NK-92 (cell line): Measurements from ENCODE around the gene PDXDC1.
"Not testable (repeated sequence)": the region's sequence is repeated elsewhere in the genome, so short reads cannot be mapped to it uniquely, and the experiment has no call there.

ENCODE experiments used
- DNase-seq: peaks from one replicate; lab custom pipeline; 2025; ENCODE audit not compliant: unreplicated experiment; lab: John Stamatoyannopoulos, UW

Gene PDXDC1

GRCh38 chr16:14971621-14972228, 3.1 kb upstream of the PDXDC1 start:
- DNase-seq: not testable (repeated sequence)

GRCh38 chr16:14973785-14974322, 972 bp upstream of the PDXDC1 start:
- not testable (repeated sequence) for DNase-seq

- DNase-seq: not testable (repeated sequence)
These were observed 533 bp upstream of the PDXDC1 start for GRCh38 chr16:14974331-14974655.

- DNase-seq: not testable (repeated sequence)
These were observed 780 bp downstream of the PDXDC1 start for GRCh38 chr16:14975418-14976194.

- DNase-seq: not testable (repeated sequence)
These were observed 2.3 kb downstream of the PDXDC1 start for GRCh38 chr16:14976971-14977736.

- not testable (repeated sequence) for DNase-seq
These were observed 3.5 kb downstream of the PDXDC1 start for GRCh38 chr16:14978281-14978680.

- not testable (repeated sequence) for DNase-seq
These were observed 4.1 kb downstream of the PDXDC1 start for GRCh38 chr16:14978908-14979307.

- not testable (repeated sequence) for DNase-seq
These were observed 6.4 kb downstream of the PDXDC1 start for GRCh38 chr16:14981234-14981633.

GRCh38 chr16:14982521-14982920, 7.7 kb downstream of the PDXDC1 start:
- not testable (repeated sequence) for DNase-seq

- not testable (repeated sequence) for DNase-seq
These were observed 13.3 kb downstream of the PDXDC1 start for GRCh38 chr16:14988092-14988491.

- not testable (repeated sequence) for DNase-seq
These were observed 13.9 kb downstream of the PDXDC1 start for GRCh38 chr16:14988661-14989191.

GRCh38 chr16:14989291-14990281, 14.8 kb downstream of the PDXDC1 start:
- not testable (repeated sequence) for DNase-seq

GRCh38 chr16:14993277-14994151, 18.7 kb downstream of the PDXDC1 start:
- DNase-seq: not testable (repeated sequence)

GRCh38 chr16:14996702-14997101, 21.9 kb downstream of the PDXDC1 start:
- DNase-seq: not testable (repeated sequence)

GRCh38 chr16:14998300-14998699, 23.5 kb downstream of the PDXDC1 start:
- DNase-seq: not testable (repeated sequence)

- DNase-seq: not testable (repeated sequence)
These were observed 25.0 kb downstream of the PDXDC1 start for GRCh38 chr16:14999845-15000244.

GRCh38 chr16:15002448-15002847, 27.6 kb downstream of the PDXDC1 start:
- not testable (repeated sequence) for DNase-seq

GRCh38 chr16:15005357-15006132, 30.7 kb downstream of the PDXDC1 start:
- DNase-seq: not testable (repeated sequence)
